GM19351 (cell line): ENCODE measurements around the gene MARCHF10.
"Not testable (repeated sequence)": the region's sequence is repeated elsewhere in the genome, so short reads cannot be mapped to it uniquely, and the experiment has no call there.

Experiments
- ATAC-seq: cut with Tn5 transposase; IDR thresholded peaks from one replicate; pipeline ENCODE4 v1.9.1; 2021; ENCODE audit warnings: mild to moderate bottlenecking, moderate library complexity; ENCODE audit not compliant: unreplicated experiment

Gene MARCHF10, protein sequence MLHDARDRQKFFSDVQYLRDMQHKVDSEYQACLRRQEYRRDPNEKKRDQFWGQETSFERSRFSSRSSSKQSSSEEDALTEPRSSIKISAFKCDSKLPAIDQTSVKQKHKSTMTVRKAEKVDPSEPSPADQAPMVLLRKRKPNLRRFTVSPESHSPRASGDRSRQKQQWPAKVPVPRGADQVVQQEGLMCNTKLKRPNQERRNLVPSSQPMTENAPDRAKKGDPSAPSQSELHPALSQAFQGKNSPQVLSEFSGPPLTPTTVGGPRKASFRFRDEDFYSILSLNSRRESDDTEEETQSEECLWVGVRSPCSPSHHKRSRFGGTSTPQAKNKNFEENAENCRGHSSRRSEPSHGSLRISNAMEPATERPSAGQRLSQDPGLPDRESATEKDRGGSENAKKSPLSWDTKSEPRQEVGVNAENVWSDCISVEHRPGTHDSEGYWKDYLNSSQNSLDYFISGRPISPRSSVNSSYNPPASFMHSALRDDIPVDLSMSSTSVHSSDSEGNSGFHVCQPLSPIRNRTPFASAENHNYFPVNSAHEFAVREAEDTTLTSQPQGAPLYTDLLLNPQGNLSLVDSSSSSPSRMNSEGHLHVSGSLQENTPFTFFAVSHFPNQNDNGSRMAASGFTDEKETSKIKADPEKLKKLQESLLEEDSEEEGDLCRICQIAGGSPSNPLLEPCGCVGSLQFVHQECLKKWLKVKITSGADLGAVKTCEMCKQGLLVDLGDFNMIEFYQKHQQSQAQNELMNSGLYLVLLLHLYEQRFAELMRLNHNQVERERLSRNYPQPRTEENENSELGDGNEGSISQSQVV

GRCh38 chr17:62807812-62808575 lies at the start of gene MARCHF10:
MARCHF10 (minus strand) TSS chr17:62808314; CDS start chr17:62801735, 6,579 bp downstream.
- no peak for ATAC-seq

- no peak for ATAC-seq
Measured at GRCh38 chr17:62857526-62857925, 49.4 kb upstream of the MARCHF10 start.

DNA sequence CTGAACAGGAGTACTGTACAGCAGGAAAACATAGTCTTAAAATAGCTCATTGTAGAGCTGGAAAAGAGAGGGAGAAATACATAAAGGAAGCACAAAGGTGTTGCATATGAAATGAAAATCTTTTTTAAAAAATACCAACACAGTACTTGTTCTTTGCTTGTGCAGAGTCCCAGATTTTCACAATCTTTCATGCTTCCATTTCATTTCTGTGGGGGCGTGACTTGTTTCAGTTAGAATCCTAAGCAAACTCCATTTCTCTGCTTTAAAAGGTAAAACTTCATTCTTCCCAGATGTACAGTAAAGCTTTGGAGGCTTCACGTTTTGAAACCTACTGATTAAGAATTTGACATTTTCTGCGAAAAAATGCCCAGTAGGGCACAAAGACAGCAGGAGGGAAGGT lies 48.5 kb upstream of the MARCHF10 start:
- no peak for ATAC-seq

DNA sequence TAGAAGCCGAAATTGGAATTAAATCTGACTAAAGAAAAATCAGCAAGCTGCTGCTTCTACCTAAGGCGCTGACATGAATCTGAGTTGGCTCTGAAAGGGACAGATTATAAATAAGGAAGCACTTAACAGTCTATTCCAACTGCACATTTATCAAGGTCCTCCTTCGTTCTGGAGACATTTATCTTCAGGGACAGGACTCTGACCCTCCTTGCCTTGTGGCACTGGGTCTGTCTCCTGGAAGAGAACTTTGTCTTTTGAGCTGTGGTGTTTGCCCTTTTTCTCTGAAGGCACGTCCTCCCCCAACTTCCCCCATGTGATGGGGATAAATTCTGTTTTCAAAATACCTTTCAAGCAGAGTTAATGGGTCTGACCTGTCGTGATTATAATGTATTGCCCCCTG lies 47.0 kb upstream of the MARCHF10 start:
- ATAC-seq: no peak

- no peak for ATAC-seq
Measured at GRCh38 chr17:62854098-62854680, 46.1 kb upstream of the MARCHF10 start.

DNA sequence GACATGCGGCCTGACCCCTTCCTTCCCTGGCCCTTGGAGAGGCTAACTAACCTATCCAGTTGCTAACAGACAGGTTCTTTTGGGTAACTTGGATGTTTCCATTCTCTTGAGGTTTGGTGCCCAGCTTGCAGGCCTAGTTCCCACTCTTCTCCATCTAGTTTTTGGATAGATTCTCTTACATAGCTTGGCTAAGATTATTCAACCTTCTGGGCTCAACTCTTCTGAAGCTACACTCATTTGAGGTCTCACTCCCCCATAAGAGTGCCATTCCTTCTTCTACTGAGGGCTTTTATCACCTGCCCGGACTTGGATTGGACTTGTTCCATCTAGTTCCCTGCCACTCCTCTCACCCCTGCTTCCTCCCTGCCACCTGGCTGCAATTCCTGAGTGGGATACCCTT lies 44.1 kb upstream of the MARCHF10 start:
- ATAC-seq: no peak

DNA sequence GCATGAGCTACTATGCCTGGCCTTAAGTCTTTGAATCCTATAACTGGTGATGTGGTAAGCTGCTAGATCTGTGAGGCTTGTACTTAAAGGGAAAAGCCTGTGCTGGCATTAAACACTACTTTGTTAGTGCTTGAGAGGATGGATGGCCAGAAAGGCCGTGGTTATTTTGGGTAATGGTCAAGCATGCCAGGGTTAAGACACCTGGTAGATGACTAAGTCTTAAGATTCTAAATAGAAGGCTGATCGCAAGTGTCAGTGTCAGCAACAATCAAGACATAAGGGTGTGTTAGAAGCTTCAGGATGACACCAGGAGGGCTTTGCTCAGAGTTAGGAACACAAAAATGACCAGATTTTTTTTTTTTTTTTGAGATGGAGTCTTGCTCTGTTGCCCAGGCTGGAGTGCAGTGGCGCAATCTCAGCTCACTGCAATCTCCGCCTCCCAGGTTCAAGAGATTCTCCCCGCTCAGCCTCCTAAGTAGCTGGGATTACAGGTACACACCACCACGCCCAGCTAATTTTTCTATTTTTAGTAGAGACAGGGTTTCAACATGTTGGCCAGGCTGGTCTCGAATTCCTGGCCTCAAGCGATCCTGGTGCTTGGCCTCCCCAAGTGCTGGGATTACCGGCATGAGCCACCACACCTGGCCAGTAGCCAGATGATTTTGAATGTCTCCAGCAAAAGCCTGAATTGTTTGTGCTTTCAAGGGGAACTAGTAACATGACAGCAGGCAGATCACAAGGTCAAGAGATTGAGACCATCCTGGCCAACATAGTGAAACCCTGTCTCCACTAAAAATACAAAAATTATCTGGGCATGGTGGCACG lies 41.7 kb upstream of the MARCHF10 start:
- ATAC-seq: not testable (repeated sequence)

DNA sequence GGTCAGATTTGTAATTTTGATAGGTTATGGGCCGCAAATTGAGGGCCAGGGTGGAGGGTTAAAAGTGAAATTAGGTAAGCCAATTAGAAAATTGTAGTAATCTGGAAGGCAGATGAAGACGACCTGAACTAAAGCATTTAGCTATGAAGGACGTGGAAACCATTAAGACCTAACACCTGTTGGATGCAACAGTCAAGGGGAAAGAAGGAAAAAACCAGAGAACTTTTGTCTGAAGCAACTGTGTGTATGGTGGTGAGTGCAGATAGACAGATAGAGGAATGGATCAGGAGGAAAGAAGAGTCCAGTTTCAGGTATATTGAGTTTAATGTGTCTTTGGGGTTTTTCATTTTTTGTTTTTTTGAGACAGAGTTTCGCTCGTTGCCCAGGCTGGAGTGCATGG lies 40.2 kb upstream of the MARCHF10 start:
- no peak for ATAC-seq

DNA sequence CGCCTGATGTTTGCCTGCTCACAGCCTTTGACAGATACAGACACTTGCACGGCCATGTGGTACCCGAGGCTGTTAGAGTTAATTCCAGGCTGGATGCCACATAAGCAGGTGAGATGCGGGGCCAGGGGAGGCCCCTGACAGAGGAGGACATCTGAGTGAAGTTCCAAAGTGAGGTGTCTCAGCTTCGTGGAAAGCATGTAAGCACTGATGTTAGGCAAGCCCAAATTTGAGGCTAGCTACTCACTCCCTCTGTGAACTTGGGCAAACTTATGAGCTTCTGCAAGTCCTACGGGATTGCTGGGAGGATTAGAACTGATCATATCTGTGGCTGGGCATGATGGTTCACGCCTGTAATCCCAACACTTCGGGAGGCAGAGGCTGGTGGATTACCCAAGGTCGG lies 39.3 kb upstream of the MARCHF10 start:
- ATAC-seq: no peak

DNA sequence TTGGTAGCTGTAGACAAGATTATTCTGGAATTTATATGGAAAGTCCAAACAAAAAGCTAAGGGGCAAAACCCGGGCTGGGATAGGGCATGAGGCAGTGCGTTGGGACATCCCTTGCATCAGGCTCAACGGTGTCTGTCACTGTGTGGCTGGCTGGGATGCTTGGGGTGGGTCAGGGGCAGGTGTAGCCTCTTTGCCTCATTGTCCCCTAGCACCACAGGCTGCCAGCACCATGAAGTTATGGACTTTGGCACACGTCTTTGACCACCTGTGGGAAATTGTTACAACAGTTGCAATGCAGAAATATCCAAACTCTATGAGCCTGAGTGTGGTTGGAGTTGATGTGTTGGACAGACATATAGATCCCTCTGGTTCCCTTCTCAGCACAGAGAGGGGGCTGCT lies 32.8 kb upstream of the MARCHF10 start:
- ATAC-seq: no peak

DNA sequence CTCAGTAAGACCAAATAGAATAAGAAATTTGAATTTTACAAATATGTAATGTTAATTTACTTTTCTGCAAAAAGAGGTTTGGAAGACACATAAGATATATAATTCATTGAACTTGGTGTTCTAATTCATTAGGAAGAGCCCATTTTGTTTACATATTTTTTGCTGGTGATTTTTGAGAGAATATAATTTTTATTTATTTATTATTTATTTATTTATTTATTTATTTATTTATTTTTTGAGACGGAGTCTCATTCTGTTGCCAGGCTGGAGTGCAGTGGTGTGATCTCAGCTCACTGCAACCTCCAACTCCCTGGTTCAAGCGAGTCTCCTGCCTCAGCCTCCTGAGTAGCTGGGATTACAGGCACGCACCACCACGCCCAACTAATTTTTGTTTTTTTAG lies 25.7 kb upstream of the MARCHF10 start:
- not testable (repeated sequence) for ATAC-seq

- no peak for ATAC-seq
Measured at GRCh38 chr17:62832405-62832804, 24.3 kb upstream of the MARCHF10 start.

DNA sequence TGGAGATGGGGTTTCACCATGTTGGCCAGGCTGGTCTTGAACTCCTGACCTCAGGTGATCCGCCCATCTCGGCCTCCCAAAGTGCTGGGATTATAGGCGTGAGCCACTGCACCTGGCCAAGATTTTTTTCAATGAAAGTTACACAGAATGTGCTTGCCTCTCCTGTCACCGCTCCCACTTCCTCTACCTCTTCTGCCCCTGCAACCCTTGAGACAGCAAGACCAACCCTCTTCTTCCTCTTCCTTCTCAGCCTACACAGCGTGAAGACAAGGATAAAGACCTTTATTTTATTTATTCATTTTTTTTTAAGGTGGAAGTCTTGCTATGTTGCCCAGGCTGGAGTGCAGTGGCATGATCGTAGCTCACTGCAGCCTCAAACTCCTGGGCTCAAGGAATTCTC lies 23.0 kb upstream of the MARCHF10 start:
- not testable (repeated sequence) for ATAC-seq

DNA sequence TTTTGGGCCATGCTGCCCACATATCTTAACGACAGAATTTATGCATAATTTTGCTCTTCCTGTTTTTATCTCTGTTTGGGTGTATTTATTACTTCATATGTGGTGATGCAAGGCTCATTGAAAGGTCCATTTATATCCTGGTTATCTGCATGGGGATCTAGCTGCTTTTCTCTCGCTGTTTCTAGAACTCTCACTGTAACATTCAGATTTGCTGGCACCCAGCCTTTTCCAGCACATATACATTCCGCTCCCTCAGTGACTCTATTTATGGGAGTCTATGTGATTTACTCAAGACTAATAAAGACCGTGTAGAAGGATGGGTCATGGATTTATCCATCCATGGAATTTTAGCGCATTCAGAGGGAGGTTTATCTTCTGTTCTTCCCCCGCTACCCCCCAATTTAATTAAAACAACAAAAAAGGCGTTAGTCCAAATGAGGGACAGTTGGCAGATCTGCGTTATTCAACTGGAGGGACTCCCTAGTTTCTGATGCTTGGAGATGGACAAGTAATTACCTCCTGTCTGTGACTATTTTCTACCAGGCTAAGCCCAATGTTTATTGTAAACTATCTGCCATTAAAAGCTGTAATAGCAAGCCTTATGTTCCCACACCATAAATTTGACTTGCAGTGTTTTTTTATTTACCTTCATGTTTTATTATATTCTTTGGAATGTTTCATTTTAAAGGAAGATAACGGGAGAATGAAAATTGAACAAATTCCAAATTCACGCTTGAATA lies 19.8 kb upstream of the MARCHF10 start:
- no peak for ATAC-seq

- no peak for ATAC-seq
Measured at GRCh38 chr17:62826956-62827355, 18.8 kb upstream of the MARCHF10 start.

- ATAC-seq: no peak
Measured at GRCh38 chr17:62825182-62825581, 17.1 kb upstream of the MARCHF10 start.

GRCh38 chr17:62824290-62825131 lies 16.4 kb upstream of the MARCHF10 start:
- ATAC-seq: no peak

GRCh38 chr17:62823111-62823893 lies 15.2 kb upstream of the MARCHF10 start:
- no peak for ATAC-seq
